C4-2B (cell line): Measurements from ENCODE around the gene APPBP2.

Experiments used
- H3K27ac ChIP-seq: fragments of 450-650 bp; 2 replicates; pipeline ENCODE4 v1.5.1; 2017
- ZFX ChIP-seq: fragments of 450-650 bp; IDR thresholded peaks from 2 replicates; pipeline ENCODE4 v1.6.1; 2017
- TF ChIP-seq, protein P1 (sequence below): fragments of 450-650 bp; conservative IDR thresholded peaks from 2 replicates; pipeline ENCODE4 v1.5.1; 2017; ENCODE audit warnings: mild to moderate bottlenecking

The APPBP2 gene

GRCh38 chr17:60545465-60546191, 19.6 kb upstream of the APPBP2 start:
- TF ChIP-seq, protein P1, sequence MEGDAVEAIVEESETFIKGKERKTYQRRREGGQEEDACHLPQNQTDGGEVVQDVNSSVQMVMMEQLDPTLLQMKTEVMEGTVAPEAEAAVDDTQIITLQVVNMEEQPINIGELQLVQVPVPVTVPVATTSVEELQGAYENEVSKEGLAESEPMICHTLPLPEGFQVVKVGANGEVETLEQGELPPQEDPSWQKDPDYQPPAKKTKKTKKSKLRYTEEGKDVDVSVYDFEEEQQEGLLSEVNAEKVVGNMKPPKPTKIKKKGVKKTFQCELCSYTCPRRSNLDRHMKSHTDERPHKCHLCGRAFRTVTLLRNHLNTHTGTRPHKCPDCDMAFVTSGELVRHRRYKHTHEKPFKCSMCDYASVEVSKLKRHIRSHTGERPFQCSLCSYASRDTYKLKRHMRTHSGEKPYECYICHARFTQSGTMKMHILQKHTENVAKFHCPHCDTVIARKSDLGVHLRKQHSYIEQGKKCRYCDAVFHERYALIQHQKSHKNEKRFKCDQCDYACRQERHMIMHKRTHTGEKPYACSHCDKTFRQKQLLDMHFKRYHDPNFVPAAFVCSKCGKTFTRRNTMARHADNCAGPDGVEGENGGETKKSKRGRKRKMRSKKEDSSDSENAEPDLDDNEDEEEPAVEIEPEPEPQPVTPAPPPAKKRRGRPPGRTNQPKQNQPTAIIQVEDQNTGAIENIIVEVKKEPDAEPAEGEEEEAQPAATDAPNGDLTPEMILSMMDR: no peak
- TF ChIP-seq ZFX: no peak
- no peak overlapping the region for H3K27ac ChIP-seq

DNA sequence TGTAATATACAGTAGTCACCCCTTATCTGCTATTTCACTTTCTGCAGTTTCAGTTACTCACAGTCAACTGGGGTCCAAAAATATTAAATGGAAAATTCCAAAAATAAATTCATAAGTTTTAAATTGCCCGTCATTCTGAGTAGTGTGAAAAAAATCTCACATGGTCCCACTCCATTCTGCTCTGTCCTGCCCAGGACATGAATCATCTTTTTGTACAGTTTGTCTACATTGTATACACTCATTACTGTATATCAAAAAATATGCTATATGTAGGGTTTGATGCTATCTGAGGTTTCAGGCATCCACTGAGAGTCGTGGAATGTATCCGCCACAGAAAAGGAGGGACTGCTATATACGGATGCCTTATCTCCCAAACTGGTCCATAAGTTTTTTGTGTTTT, 16.0 kb upstream of the APPBP2 start:
- no peak overlapping the region for H3K27ac ChIP-seq
- no peak for TF ChIP-seq ZFX
- TF ChIP-seq, protein P1: no peak

DNA sequence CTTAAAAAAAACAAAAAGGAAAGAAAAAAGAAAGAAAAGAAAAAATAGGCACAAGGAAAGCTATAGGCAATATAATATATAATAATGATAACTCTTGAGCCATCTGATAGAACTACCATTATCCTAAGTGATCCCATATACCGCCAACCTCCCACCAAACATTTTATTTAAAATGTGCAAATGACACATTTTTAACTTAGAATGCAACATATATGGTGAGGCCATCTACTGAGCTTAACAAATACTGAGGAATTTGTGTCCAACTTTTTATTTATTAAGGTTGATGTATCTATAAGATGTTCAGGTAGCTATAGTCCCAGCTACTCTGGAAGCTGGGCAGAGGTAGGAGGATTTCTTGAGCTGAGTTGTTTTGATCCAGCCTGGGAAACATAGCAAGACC, 14.4 kb upstream of the APPBP2 start:
- TF ChIP-seq, protein P1: no peak
- TF ChIP-seq ZFX: no peak
- no peak overlapping the region for H3K27ac ChIP-seq

- TF ChIP-seq ZFX: no peak
- TF ChIP-seq, protein P1: no peak
- no peak overlapping the region for H3K27ac ChIP-seq
These were observed 13.8 kb upstream of the APPBP2 start for GRCh38 chr17:60539807-60540206.

DNA sequence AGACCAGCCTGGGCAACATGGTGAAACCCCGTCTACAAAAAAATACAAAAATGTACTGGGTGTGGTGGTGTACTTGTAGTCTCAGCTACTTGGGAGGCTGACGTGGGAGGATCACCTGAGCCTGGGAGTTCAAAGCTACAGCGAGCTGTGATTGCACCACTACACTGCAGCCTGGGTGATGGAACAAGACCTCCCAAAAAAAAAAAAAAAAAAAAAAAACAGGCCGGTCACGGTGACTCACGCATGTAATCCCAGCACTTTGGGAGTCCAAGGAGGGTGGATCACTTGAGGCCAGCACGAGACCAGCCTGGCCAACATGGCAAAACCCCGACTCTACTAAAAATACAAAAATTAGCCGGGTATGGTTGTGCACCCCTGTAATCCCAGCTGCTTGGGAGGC, 12.7 kb upstream of the APPBP2 start:
- TF ChIP-seq, protein P1: no peak
- no peak for TF ChIP-seq ZFX
- H3K27ac ChIP-seq: no peak overlapping the region

DNA sequence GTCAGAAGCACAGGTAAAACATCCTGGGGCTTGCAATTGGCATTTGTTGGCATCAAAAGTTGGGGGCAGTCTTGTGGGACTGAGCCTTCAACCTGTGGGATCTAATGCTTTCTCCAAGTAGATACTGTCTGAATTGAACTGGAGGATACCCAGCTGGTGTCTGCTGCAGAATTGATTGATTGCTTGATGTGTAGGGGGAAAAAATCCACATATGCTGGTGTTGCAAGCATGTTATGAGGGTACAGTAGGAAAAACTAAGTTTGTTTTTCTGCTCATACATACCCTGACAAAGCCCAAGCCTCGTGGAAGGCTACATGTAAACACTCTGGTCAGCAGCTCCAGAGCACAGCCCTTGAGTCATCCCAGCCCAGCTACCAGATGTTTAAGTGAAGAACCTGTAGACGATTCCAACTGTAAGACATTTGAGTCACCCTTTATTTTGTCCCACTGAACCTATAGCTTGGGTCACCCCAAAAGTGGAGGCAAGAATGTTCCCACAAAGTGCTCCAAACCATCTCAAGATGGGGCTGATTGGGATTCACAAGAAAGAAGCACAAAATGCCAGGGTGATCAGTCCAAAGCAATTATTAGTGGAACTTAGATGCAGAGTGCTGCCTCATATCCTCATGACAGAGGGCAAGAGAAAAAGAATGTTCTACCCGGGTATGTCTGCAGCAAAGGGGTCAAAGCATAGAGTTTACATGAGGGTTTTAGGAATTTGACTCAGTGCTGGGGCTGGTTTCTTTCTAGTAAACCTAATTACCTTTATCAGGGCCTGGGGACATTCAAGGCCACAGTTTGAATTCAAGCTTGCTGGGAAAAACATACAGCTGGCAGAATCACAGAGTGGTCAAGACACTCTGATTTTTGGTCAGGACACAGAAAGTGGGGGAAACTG, 9.6 kb upstream of the APPBP2 start:
- no peak overlapping the region for H3K27ac ChIP-seq
- TF ChIP-seq ZFX: no peak
- TF ChIP-seq, protein P1: no peak

- no peak overlapping the region for H3K27ac ChIP-seq
- no peak for TF ChIP-seq ZFX
These were observed 8.6 kb upstream of the APPBP2 start for GRCh38 chr17:60534613-60535157.
